ENCODE data around the gene NPAS3. TPM values are rescaled to one million over a fixed set of nuclear protein-coding genes. Genes with fewer than 3 reads are reported as not detected.

NPAS3 gene
- total RNA-seq, 1 donor from 2014 or later, result 0.05 TPM

GRCh38 chr14:33542338-33543287 is 603.9 kb downstream of the NPAS3 start:
- intact Hi-C loops (cut with micrococcal nuclease), result no loop called here

- intact Hi-C loops (cut with micrococcal nuclease), result no loop called here
Observed at GRCh38 chr14:33545696-33546095, 607.0 kb downstream of the NPAS3 start.

GRCh38 chr14:33548606-33549005 is 609.9 kb downstream of the NPAS3 start:
- intact Hi-C loops (cut with micrococcal nuclease), result no loop called here

GRCh38 chr14:33551963-33552362 is 613.3 kb downstream of the NPAS3 start:
- intact Hi-C loops (cut with micrococcal nuclease), result no loop called here

GRCh38 chr14:33553706-33554278 is 615.1 kb downstream of the NPAS3 start:
- intact Hi-C loops (cut with micrococcal nuclease), result no loop called here

GRCh38 chr14:33554988-33555387 is 616.3 kb downstream of the NPAS3 start:
- intact Hi-C loops (cut with micrococcal nuclease), result no loop called here

- intact Hi-C loops (cut with micrococcal nuclease), result no loop called here
Observed at GRCh38 chr14:33555710-33556350, 617.2 kb downstream of the NPAS3 start.

- intact Hi-C loops (cut with micrococcal nuclease), result no loop called here
Observed at GRCh38 chr14:33556382-33557121, 617.9 kb downstream of the NPAS3 start.

- intact Hi-C loops (cut with micrococcal nuclease), result no loop called here
Observed at GRCh38 chr14:33560718-33561431, 622.2 kb downstream of the NPAS3 start.

- intact Hi-C loops (cut with micrococcal nuclease), result no loop called here
Observed at GRCh38 chr14:33561488-33562175, 623.0 kb downstream of the NPAS3 start.

- intact Hi-C loops (cut with micrococcal nuclease), result no loop called here
Observed at GRCh38 chr14:33563191-33563900, 624.7 kb downstream of the NPAS3 start.

- intact Hi-C loops (cut with micrococcal nuclease), result no loop called here
Observed at GRCh38 chr14:33563901-33564197, 625.2 kb downstream of the NPAS3 start.

GRCh38 chr14:33564774-33565630 is 626.3 kb downstream of the NPAS3 start:
- intact Hi-C loops (cut with micrococcal nuclease), result no loop called here

- intact Hi-C loops (cut with micrococcal nuclease), result no loop called here
Observed at GRCh38 chr14:33566082-33566481, 627.4 kb downstream of the NPAS3 start.

- intact Hi-C loops (cut with micrococcal nuclease), result no loop called here
Observed at GRCh38 chr14:33567023-33567728, 628.5 kb downstream of the NPAS3 start.

- intact Hi-C loops (cut with micrococcal nuclease), result no loop called here
Observed at GRCh38 chr14:33567731-33568130, 629.1 kb downstream of the NPAS3 start.

- intact Hi-C loops (cut with micrococcal nuclease), result no loop called here
Observed at GRCh38 chr14:33568935-33569579, 630.4 kb downstream of the NPAS3 start.
